Right cardiac atrium (tissue), 5 donors: ENCODE data around the gene PLCB1. TPM values are rescaled to one million over a fixed set of nuclear protein-coding genes. Genes with fewer than 3 reads are reported as not detected.
A peak's percentile ranks its signal among the peaks of the same experiment; 100 is the strongest.
"Not testable (repeated sequence)": the region's sequence is repeated elsewhere in the genome, so short reads cannot be mapped to it uniquely, and the experiment has no call there.

Source experiments
- ATAC-seq, 2 donors: fragments of 200-7000 bp; cut with Tn5 transposase; one replicate each; pipeline versions ENCODE4 v1.8.0 to v1.9.1; 2020; ENCODE audit warnings: moderate library complexity in 2 of 2, mild to moderate bottlenecking in 1 of 2
- DNase-seq, 3 donors: peaks; one replicate each; pipeline ENCODE4 v3.0.0-alpha.2; 2020
- H3K27ac ChIP-seq: one replicate; pipeline ENCODE4 v1.5.1; 2013; ENCODE audit warnings: mild to moderate bottlenecking, low read length, control low read depth, moderate library complexity
- H3K27me3 ChIP-seq: one replicate; pipeline ENCODE4 v1.6.1; 2013; ENCODE audit not compliant: control insufficient read depth, insufficient read depth
- H3K4me1 ChIP-seq: one replicate; pipeline ENCODE4 v1.6.1; 2013; ENCODE audit warnings: low read length; ENCODE audit not compliant: control insufficient read depth, insufficient read depth
- H3K4me3 ChIP-seq: one replicate; pipeline ENCODE4 v1.5.1; 2013; ENCODE audit warnings: low read length, control low read depth
- H3K9me3 ChIP-seq: one replicate; pipeline ENCODE4 v1.6.1; 2013; ENCODE audit warnings: low read length; ENCODE audit not compliant: control insufficient read depth
- WGBS: extraction: QIAGEN DNeasy Blood & Tissue Kit; methylation state at CpG from one replicate; pipeline ENCODE4 v1.1.7; 2013; 5-methylcytosine and 5-hydroxymethylcytosine counted together
- intact Hi-C, 4 donors: fragments of 100-400 bp; cut with DNase I; formaldehyde crosslinking; loops; one replicate each; pipeline versions ENCODE4 v1.11.0 to v1.14.0; 2022 to 2023
- polyA plus RNA-seq: library from polyadenylated mRNA; stranded (reverse); fragments of 200-250 nt; gene quantifications from one replicate; pipeline ENCODE4 v1.2.3, GENCODE V29; 2013
- total RNA-seq, 4 donors: library from RNA; stranded (reverse); fragmentation: NEBNext Ultra II Directional; extraction: Animal tissue kit (Norgen Biotek cat#: 25700); gene quantifications; one replicate each; pipeline ENCODE4 v1.2.1, GENCODE V29; 2021
- donor health status: healthy with polysubstance abuse.
- donor health status: DM: no; HTN: yes; CAD: no.
- donor health status: DM: no; HTN: no; CAD: no.
- donor health status: DM: no; HTN: yes; CAD: no; lungs with severe emphysema.
- donor health status: DM: yes; HTN: yes; CAD: no.

PLCB1 gene
- total and polyA plus RNA-seq, 5 donors = 7.6 to 20.3 (median 11.6) TPM

- H3K9me3 ChIP-seq = no peaks in the 10 kb centered on the region
- peaks cover 8% of the 10 kb centered on the region for H3K4me1 ChIP-seq
- intact Hi-C loops = no loop called here
- peak overlapping the region; percentile 91 for H3K27ac ChIP-seq
- H3K27me3 ChIP-seq = no peaks in the 10 kb centered on the region
- ATAC-seq (peak; percentile 86 to 92), DNase-seq (peak; percentile 83 to 93 (median 91))
- peak overlapping the region; percentile 51 for H3K4me3 ChIP-seq
- 31% methylated on average over 11 of the region's 11 CpGs for WGBS
These were observed 299.7 kb downstream of the PLCB1 start for GRCh38 chr20:8431538-8432434.

- Histone ChIP-seq H3K4me1 (peaks cover 8% of the 10 kb centered on the region), H3K4me3 (peak overlapping the region; percentile 51), H3K27me3 (no peaks in the 10 kb centered on the region), H3K27ac (peak overlapping the region; percentile 56), H3K9me3 (no peaks in the 10 kb centered on the region)
- DNase-seq = no peak
- 20% methylated on average over 7 of the region's 7 CpGs for WGBS
- ATAC-seq = peak; percentile 34 to 40
- intact Hi-C loops = no loop called here
These were observed 300.5 kb downstream of the PLCB1 start for GRCh38 chr20:8432435-8433148.

- DNase-seq = no peak
- WGBS = 40% methylated on average over 3 of the region's 3 CpGs
- intact Hi-C loops = no loop called here
- Histone ChIP-seq H3K27me3 (no peaks in the 10 kb centered on the region), H3K9me3 (no peaks in the 10 kb centered on the region), H3K4me1 (peaks cover 8% of the 10 kb centered on the region), H3K27ac (no peak overlapping the region), H3K4me3 (no peak overlapping the region)
- no peak for ATAC-seq
These were observed 301.2 kb downstream of the PLCB1 start for GRCh38 chr20:8433291-8433690.

GRCh38 chr20:8434326-8434876 lies 302.3 kb downstream of the PLCB1 start:
- 85% methylated on average over 2 of the region's 2 CpGs for WGBS
- H3K4me1 ChIP-seq = peaks cover 8% of the 10 kb centered on the region
- H3K27me3 ChIP-seq = no peaks in the 10 kb centered on the region
- no peak for ATAC-seq
- intact Hi-C loops = no loop called here
- no peak overlapping the region for H3K4me3 ChIP-seq
- DNase-seq = no peak
- no peak overlapping the region for H3K27ac ChIP-seq
- H3K9me3 ChIP-seq = no peaks in the 10 kb centered on the region

- H3K27me3 ChIP-seq = no peaks in the 10 kb centered on the region
- no peak for ATAC-seq
- no peak overlapping the region for H3K27ac ChIP-seq
- H3K9me3 ChIP-seq = no peaks in the 10 kb centered on the region
- 66% methylated on average over 5 of the region's 5 CpGs for WGBS
- intact Hi-C loops = no loop called here
- peaks cover 8% of the 10 kb centered on the region for H3K4me1 ChIP-seq
- no peak for DNase-seq
- H3K4me3 ChIP-seq = no peak overlapping the region
These were observed 303.4 kb downstream of the PLCB1 start for GRCh38 chr20:8435285-8436035.

GRCh38 chr20:8436938-8437337 lies 304.9 kb downstream of the PLCB1 start:
- 85% methylated on average over 5 of the region's 5 CpGs for WGBS
- H3K4me3 ChIP-seq, H3K4me1 ChIP-seq, H3K27me3 ChIP-seq, intact Hi-C loops, DNase-seq, H3K9me3 ChIP-seq, H3K27ac ChIP-seq: not testable (repeated sequence)
- peak in 1 of 2 donors; percentile 52 for ATAC-seq

GRCh38 chr20:8438748-8439147 lies 306.7 kb downstream of the PLCB1 start:
- DNase-seq (no peak), ATAC-seq (no peak)
- Histone ChIP-seq H3K4me3 (no peak overlapping the region), H3K27me3 (no peaks in the 10 kb centered on the region), H3K27ac (no peak overlapping the region), H3K4me1 (no peaks in the 10 kb centered on the region), H3K9me3 (no peaks in the 10 kb centered on the region)
- 92% methylated on average over 5 of the region's 5 CpGs for WGBS
- intact Hi-C loops = no loop called here

GRCh38 chr20:8443464-8444072 lies 311.5 kb downstream of the PLCB1 start:
- no peak for DNase-seq
- no peaks in the 10 kb centered on the region for H3K27me3 ChIP-seq
- no peaks in the 10 kb centered on the region for H3K9me3 ChIP-seq
- 82% methylated on average over 2 of the region's 2 CpGs for WGBS
- intact Hi-C loops = no loop called here
- H3K4me1 ChIP-seq = no peaks in the 10 kb centered on the region
- H3K27ac ChIP-seq = no peak overlapping the region
- no peak for ATAC-seq
- H3K4me3 ChIP-seq = no peak overlapping the region

GRCh38 chr20:8447262-8448120 lies 315.4 kb downstream of the PLCB1 start:
- DNase-seq (no peak), ATAC-seq (peak in 1 of 2 donors; percentile 59)
- no peaks in the 10 kb centered on the region for H3K4me1 ChIP-seq
- no peak overlapping the region for H3K27ac ChIP-seq
- no peaks in the 10 kb centered on the region for H3K9me3 ChIP-seq
- H3K27me3 ChIP-seq = no peaks in the 10 kb centered on the region
- no peak overlapping the region for H3K4me3 ChIP-seq
- WGBS = 86% methylated on average over 3 of the region's 3 CpGs
- intact Hi-C loops = no loop called here

- DNase-seq (no peak), ATAC-seq (no peak)
- Histone ChIP-seq H3K27me3 (no peaks in the 10 kb centered on the region), H3K9me3 (no peaks in the 10 kb centered on the region), H3K4me1 (peaks cover 2% of the 10 kb centered on the region), H3K4me3 (no peak overlapping the region), H3K27ac (no peak overlapping the region)
- intact Hi-C loops = no loop called here
- 71% methylated on average over 5 of the region's 5 CpGs for WGBS
These were observed 317.1 kb downstream of the PLCB1 start for GRCh38 chr20:8449123-8449522.
